HG02678 (cell line): ENCODE data around the gene PRICKLE2.

Source experiments
- ATAC-seq: cut with Tn5 transposase; IDR thresholded peaks from one replicate; pipeline ENCODE4 v1.9.1; 2021; ENCODE audit warnings: mild to moderate bottlenecking, moderate library complexity; ENCODE audit not compliant: unreplicated experiment

PRICKLE2 gene

GRCh38 chr3:64251019-64251418 lies 25.8 kb upstream of the PRICKLE2 start:
- ATAC-seq, result no peak

DNA sequence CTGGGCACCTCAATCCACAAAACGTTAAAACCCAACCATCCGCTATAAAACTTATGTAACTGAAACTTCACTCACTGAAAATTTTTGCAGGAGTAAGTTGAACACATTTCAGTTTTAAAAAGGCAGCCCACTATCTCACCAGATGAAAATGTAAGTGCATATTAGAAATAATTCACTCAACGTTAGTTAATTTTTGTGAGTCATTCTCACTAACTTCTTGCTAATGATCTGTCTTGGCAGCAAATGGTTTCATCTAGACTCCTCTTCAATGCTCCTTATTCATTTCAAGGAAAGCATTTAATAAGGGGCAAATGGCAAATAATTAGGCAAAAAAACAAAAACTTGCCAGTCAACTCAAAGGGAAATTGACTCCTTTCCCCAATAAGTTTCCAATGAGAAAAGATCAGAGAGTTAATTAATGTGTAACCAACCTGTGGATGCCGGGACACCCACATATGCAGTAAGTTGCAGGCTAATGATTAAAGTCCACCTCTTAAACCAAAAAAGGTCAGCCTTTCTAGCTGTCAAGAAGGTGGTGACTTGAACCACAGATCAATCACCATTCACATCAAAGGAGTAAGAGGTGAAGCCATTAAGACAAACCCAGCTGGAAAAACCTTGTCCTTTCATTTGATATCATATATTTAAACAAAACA lies 22.9 kb upstream of the PRICKLE2 start:
- peak; percentile 66 for ATAC-seq

DNA sequence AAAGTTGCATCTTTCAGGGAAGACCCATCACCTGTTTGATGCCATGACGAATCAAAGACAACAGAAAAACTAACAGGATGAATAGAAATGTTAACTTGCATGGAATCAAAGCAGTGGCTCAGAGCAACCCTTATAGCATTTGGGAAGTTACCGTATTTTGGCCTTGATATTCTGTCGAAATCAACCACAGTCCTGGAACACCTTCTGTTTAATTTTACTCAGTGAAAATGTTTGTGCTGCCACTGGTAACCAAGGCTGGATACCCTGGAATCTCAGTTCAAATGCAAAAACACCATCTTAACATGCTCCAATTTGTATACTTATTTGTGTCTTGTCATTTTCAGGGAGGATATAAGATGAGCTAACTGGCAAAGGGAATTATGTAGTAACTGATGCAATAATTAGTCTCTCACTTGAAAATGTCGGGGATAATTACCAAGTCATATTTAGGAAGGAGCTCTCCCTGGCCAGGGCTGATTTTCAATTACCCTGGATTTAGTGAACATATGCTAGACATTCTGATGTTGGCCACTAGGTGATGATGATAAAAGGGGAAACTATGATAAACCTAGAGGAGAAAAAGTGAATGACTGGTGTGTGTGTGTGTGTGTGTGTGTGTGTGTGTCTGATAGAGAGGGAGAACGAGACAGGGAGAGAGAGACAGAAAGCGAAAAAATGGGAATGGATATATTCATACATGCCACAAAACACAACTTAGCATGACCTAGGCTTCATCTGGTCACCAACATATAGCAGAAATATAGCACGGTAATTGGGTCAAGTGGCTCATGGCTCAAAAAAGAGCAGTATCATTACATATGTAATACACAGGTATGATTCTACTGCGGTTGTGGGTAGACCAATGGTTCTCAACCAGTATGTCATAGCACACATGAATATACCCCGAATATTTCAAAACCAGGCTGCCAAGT lies 19.0 kb upstream of the PRICKLE2 start:
- ATAC-seq, result no peak

GRCh38 chr3:64242435-64242834 lies 17.2 kb upstream of the PRICKLE2 start:
- no peak for ATAC-seq

GRCh38 chr3:64240959-64241358 lies 15.7 kb upstream of the PRICKLE2 start:
- no peak for ATAC-seq

DNA sequence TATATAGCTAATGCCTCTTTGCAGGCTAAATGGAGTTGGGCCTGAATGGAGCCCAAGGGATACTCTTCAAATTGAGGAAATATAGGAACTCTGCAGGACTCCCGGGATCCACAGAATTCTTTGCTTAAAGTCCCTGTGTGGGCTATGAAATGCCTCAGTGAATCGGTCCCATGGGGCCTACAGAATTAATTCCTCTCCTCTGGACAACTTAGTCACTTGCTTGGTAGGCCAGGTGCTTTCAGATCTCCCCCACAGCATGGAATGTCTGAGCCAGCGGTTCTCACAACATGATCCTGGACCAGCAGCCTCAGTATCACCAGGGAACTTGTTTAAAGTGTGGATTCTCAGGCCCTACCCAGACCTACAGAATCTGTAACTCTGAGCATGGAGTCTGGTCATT lies 15.1 kb upstream of the PRICKLE2 start:
- no peak for ATAC-seq

- no peak for ATAC-seq
Measured at GRCh38 chr3:64239841-64240240, 14.6 kb upstream of the PRICKLE2 start.

DNA sequence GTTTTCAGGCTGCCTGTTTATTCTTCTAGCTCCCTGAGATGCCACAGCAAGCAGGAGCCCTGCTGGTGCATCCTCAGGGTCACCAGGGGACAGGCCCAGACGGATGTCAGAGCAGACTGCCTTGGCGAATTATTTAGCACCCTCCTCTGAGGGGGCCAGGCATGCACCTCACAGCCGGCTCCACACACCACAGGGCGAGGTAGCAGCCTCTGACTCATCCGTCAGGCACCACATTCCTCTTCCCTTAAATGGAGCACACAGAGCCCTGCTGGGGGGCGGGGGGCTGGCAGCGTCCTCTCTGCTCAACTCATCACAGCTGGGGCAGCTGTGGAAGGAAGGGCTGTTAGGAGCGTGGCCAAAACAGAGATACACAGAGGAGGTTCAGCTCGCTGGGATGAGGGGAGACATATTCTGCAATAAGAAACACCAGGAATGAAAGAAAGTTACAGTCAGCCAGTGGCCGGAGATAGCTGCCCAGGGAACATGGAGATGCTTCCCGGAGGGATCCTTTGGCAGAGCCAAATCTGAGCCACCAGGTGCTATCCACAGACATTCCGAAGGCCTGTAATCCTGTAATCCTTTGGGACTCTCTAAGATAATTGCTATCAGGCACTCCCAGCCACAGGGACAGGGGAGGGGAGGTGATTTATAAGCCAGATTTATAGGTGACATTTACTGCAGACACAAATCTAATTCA lies 13.9 kb upstream of the PRICKLE2 start:
- no peak for ATAC-seq

GRCh38 chr3:64237083-64237482 lies 11.8 kb upstream of the PRICKLE2 start:
- ATAC-seq, result no peak

DNA sequence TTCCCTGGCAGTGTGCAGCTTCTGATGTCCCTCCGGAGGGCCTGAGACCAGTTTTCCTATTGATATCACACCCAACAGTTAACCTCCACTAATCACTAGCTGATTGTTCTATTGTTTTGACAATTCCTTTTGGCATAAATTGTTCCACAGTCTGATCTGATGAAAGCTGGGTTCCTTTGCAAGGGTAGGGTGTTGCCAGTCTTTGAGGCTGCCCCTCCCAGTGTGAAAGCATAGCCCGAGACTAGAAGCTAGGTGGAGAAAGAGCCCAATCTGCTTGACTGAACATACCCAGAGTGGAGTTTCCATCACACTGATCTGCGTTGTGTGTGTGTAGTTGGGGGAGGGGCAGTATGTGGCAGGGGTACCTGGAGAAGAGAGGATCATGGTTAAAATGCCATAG lies 10.3 kb upstream of the PRICKLE2 start:
- ATAC-seq, result no peak

DNA sequence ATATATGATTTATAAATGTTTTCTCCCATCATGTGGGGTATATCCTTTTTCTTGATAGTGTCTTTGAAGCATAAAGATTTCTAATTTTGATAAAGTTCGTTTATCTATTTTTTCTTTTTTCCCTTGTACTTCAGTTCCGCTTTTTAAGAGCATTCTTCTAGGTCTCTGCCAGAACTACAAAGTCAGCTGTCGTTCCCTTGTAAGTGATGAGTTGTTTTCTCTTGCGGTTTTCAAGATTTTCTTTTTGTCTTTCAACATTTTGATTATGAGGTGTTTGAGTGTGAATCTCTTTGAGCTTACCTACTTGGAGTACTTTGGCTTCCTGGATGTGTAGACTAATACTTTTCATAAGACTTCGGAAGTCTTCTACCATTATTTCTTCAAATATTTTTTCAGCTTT lies 9.3 kb upstream of the PRICKLE2 start:
- no peak for ATAC-seq

- ATAC-seq, result no peak
Measured at GRCh38 chr3:64232821-64233220, 7.6 kb upstream of the PRICKLE2 start.

DNA sequence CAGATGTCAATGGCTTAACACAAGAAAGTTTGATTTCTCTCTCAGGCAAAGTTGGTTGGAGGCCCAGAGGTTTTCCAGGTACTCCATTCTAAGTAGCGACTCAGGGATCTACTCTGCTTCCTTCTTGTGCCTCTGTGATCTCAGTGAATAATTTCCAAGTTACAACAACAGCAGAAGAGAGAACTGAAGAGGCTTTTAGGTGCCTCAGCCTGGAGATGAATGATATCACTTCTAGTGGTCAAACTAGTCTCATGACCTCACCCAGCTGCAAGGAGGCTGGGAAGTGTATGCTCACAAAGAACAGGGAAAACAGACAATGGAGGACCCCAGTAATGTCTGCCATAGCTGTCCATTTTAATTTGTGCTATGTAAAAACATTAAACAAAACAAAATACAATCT lies 4.6 kb upstream of the PRICKLE2 start:
- no peak for ATAC-seq

GRCh38 chr3:64228110-64228509 lies 2.8 kb upstream of the PRICKLE2 start:
- ATAC-seq, result no peak

- no peak for ATAC-seq
Measured at GRCh38 chr3:64226730-64227129, 1.5 kb upstream of the PRICKLE2 start.

- no peak for ATAC-seq
Measured at GRCh38 chr3:64225695-64226499, 631 bp upstream of the PRICKLE2 start.

DNA sequence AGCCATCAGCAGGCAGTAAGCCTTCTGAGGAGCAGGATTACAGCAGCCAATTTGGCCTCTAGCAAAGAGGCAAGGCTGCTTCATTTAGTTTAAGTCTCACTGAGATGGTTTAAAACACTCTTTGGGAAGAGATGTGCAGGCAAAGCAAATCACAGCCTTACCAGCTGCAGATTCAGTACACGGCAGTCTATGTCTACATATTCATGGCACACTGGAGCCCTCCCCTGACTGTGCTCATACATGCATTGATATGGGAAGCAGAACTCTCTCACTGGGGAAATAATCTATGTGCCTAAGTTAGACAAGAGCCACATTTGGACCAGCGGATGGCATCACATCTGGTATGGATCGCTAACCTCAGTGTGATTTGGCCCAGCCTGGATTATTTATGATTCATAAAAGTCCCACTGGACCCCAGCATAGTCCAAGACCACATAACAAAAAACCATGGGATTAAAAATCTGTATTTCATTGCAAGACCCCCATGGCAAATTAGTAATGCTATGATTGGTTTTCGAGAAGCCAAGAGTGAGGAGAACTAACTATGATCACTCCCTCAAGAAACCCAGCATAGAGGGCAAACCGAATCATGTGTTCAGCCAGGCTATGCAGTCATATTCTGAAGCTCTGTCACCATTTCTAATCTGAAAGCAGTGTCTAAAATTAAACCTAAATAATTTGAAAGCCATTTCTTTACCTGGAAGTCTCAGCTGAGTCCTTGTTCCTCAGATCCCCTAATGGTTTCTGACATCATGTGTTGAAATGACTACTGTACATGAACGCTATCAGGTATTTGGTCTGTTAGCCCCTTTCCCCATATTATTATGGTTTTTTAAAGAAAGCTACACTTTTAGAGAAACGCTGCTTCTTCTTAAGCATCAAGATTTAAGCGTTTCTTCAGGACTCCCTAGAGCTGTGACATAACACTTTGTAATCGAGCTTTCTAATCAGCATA lies 1.2 kb downstream of the PRICKLE2 start:
- ATAC-seq, result no peak

DNA sequence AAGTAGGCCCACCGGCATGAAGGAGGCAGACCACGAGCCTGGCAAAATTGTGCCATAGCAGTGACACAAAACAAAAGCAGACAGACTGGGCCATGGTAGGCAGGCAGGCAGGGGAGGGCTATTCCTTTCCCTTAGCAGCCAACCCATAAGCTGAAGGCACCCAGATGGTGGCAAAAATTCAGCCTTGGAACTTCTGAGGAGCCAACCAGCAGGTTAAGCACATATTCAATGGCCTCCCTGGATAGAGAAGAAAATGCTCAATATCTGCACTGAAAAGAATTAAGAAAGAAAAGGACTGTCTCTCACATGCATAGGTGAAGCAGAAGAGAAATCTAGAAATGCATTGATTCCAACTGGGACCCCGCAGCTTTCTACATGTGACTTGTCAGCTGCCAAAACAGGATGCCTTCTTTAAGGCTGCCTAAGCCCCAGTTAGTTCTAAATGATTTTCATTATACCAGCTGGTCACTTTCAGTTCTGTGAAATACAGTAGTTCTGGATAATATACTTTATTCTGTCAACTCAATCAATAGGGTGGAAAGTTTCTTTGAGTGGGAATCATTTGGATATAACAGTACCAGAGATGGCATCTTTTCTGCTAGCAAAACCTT lies 2.7 kb downstream of the PRICKLE2 start:
- ATAC-seq, result no peak

- no peak for ATAC-seq
Measured at GRCh38 chr3:64221571-64222257, 3.6 kb downstream of the PRICKLE2 start.
